ENCODE measurements around the gene TNNI3. TPM values are rescaled to one million over a fixed set of nuclear protein-coding genes. Genes with fewer than 3 reads are reported as not detected.

TNNI3 gene
- total RNA-seq, 2 experiments from 2014 or later = not detected

DNA sequence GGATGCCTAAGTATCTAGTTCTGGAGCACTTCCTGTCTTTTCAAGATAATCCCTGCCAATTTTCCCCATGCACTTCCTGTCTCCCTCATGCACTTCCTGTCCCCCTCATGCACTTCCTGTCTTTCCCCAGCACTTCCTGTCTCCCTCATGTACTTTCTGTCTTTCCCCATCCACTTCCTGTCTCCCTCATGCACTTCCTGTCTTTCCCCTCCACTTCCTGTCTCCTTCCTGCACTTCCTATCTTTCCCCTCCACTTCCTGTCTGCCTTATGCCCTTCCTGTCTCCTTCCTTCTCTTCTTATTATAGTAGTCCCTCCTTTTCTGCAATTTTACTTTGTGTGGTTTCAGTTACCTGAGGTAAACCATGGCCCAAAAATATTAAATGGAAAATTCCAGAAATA, 5.5 kb downstream of the TNNI3 start:
- peaks cover 27 to 34% of the 10 kb centered on the region in 2 experiments for H3K27me3 ChIP-seq (ENCODE audit: control insufficient read depth in 1 of 2, insufficient read depth in 2 of 2, low read length in 2 of 2)
- DNase-seq (no peak), ATAC-seq (ENCODE audit: poor library complexity) (no peak)
- H3K36me3 Mint-ChIP-seq (ENCODE audit: low read depth) = no peaks in the 10 kb centered on the region
- ChIA-PET POLR2A (no interaction called here), CTCF (interaction anchor here (1.0 kb wide), 1 partner anchor 9 kb away, joined by 3 read pairs; no protein-coding TSS in a partner anchor)
- H3K27me3 Mint-ChIP-seq = peaks cover 30% of the 10 kb centered on the region
- peaks cover 24% of the 10 kb centered on the region for H3K4me1 Mint-ChIP-seq (ENCODE audit: low read depth)
- peaks cover 6% of the 10 kb centered on the region for H3K9me3 Mint-ChIP-seq
- peak overlapping the region; percentile 27 for H3K27ac Mint-ChIP-seq
- intact Hi-C loops (cut with DNase I, micrococcal nuclease) = no loop called here
- peaks cover 24% of the 10 kb centered on the region for H3K4me1 ChIP-seq (ENCODE audit: insufficient read depth, low read length)
- peaks cover 10 to 33% of the 10 kb centered on the region in 2 experiments for H3K9me3 ChIP-seq (ENCODE audit: control insufficient read depth in 1 of 2, insufficient read depth in 1 of 2, low read length in 2 of 2)
- no peak overlapping the region for H3K4me3 ChIP-seq (ENCODE audit: low read length)
- H3K27ac ChIP-seq (ENCODE audit: low read depth in 1 of 2, low read length in 2 of 2) = peak overlapping the region; percentile 25 to 60
- TF ChIP-seq, protein P1, sequence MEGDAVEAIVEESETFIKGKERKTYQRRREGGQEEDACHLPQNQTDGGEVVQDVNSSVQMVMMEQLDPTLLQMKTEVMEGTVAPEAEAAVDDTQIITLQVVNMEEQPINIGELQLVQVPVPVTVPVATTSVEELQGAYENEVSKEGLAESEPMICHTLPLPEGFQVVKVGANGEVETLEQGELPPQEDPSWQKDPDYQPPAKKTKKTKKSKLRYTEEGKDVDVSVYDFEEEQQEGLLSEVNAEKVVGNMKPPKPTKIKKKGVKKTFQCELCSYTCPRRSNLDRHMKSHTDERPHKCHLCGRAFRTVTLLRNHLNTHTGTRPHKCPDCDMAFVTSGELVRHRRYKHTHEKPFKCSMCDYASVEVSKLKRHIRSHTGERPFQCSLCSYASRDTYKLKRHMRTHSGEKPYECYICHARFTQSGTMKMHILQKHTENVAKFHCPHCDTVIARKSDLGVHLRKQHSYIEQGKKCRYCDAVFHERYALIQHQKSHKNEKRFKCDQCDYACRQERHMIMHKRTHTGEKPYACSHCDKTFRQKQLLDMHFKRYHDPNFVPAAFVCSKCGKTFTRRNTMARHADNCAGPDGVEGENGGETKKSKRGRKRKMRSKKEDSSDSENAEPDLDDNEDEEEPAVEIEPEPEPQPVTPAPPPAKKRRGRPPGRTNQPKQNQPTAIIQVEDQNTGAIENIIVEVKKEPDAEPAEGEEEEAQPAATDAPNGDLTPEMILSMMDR (IDR thresholded peaks at IDR 0.05) = no peak
- no peak overlapping the region for H3K4me3 Mint-ChIP-seq
- no peaks in the 10 kb centered on the region for H3K36me3 ChIP-seq (ENCODE audit: insufficient read depth, low read length)

- no peak for ATAC-seq (ENCODE audit: poor library complexity)
- H3K4me1 Mint-ChIP-seq (ENCODE audit: low read depth) = peaks cover 26% of the 10 kb centered on the region
- H3K27me3 Mint-ChIP-seq = peaks cover 36% of the 10 kb centered on the region
- H3K27me3 ChIP-seq (ENCODE audit: control insufficient read depth in 1 of 2, insufficient read depth in 2 of 2, low read length in 2 of 2) = peaks cover 39 to 41% of the 10 kb centered on the region in 2 experiments
- H3K36me3 Mint-ChIP-seq (ENCODE audit: low read depth) = no peaks in the 10 kb centered on the region
- no peak within 1 kb of the TSS for H3K27ac ChIP-seq (ENCODE audit: low read depth in 1 of 2, low read length in 2 of 2)
- POLR2A ChIA-PET = no interaction called here
- H3K9me3 ChIP-seq (ENCODE audit: control insufficient read depth in 1 of 2, insufficient read depth in 1 of 2, low read length in 2 of 2) = peaks cover 10 to 31% of the 10 kb centered on the region in 2 experiments
- TF ChIP-seq, protein P1 (IDR thresholded peaks at IDR 0.05) = no peak
- H3K4me1 ChIP-seq (ENCODE audit: insufficient read depth, low read length) = peaks cover 26% of the 10 kb centered on the region
- H3K4me3 Mint-ChIP-seq = no peak within 1 kb of the TSS
- H3K36me3 ChIP-seq (ENCODE audit: insufficient read depth, low read length) = no peaks in the 10 kb centered on the region
- no peak for DNase-seq
- no peak within 1 kb of the TSS for H3K27ac Mint-ChIP-seq
- CTCF ChIA-PET = no interaction called here
- peaks cover 6% of the 10 kb centered on the region for H3K9me3 Mint-ChIP-seq
- intact Hi-C loops (cut with DNase I, micrococcal nuclease) = no loop called here
- H3K4me3 ChIP-seq (ENCODE audit: low read length) = no peak within 1 kb of the TSS
Observed at GRCh38 chr19:55149078-55150003, 8.2 kb downstream of the TNNI3 start, which contains the start of gene TNNT1. TNNT1 (minus strand) TSS chr19:55149206; CDS start chr19:55147157, 2,049 bp downstream.

DNA sequence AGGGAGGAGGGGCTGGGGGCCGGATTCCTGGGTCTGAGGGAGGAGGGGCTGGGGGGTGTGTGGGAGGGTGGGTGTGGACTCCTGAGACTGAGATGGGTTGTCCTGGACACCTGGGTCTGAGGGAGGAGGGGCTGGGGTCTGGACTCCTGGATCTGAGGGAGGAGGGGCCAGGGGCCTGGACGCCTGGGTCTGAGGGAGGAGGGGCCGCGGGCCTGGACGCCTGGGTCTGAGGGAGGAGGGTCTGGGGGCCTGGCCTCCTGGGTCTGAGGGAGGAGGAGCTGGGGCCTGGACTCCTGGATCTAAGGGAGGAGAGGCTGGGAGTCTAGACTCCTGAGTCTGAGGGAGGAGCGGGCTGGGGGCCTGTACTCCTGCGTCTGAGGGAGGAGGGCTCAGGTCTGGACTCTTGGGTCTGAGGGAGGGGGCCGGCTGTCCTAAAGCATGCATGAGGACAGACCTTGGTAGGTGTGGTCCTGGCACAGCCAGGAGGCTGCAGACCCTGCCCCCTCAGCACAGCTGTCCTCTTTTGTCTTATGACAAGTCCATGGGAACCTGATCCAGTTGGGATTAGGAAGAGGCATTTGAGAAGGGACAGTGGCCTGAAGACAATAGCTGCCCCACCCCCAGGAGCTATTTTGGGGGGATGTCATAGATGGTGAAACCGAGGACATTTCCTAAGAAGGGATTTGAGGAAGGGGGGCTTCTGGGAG, 9.8 kb downstream of the TNNI3 start:
- no peak for ATAC-seq (ENCODE audit: poor library complexity)
- H3K27me3 ChIP-seq (ENCODE audit: control insufficient read depth in 1 of 2, insufficient read depth in 2 of 2, low read length in 2 of 2) = peaks cover 47 to 52% of the 10 kb centered on the region in 2 experiments
- peaks cover 18% of the 10 kb centered on the region for H3K4me1 ChIP-seq (ENCODE audit: insufficient read depth, low read length)
- intact Hi-C loops (cut with DNase I, micrococcal nuclease) = no loop called here
- Mint-ChIP-seq H3K27ac (no peak overlapping the region), H3K36me3 (ENCODE audit: low read depth) (no peaks in the 10 kb centered on the region), H3K4me1 (ENCODE audit: low read depth) (peaks cover 17% of the 10 kb centered on the region), H3K9me3 (peaks cover 6% of the 10 kb centered on the region), H3K27me3 (peaks cover 49% of the 10 kb centered on the region), H3K4me3 (no peak overlapping the region)
- ChIA-PET CTCF (no interaction called here), POLR2A (no interaction called here)
- TF ChIP-seq, protein P1 (IDR thresholded peaks at IDR 0.05) = no peak
- no peaks in the 10 kb centered on the region for H3K36me3 ChIP-seq (ENCODE audit: insufficient read depth, low read length)
- peaks cover 10 to 25% of the 10 kb centered on the region in 2 experiments for H3K9me3 ChIP-seq (ENCODE audit: control insufficient read depth in 1 of 2, insufficient read depth in 1 of 2, low read length in 2 of 2)
- H3K4me3 ChIP-seq (ENCODE audit: low read length) = no peak overlapping the region
- no peak for DNase-seq
- H3K27ac ChIP-seq (ENCODE audit: low read depth in 1 of 2, low read length in 2 of 2) = no peak overlapping the region
